CD4-positive, alpha-beta T cell treated with Interleukin-10 for 1 hour (primary cell): ENCODE results near the gene TBC1D7.
A peak's percentile ranks its signal among the peaks of the same experiment; 100 is the strongest.

Experiments used
- DNase-seq: peaks from one replicate; pipeline ENCODE4 v3.0.0-alpha.2; 2020

TBC1D7 gene

GRCh38 chr6:13318821-13319220 lies 9.5 kb downstream of the TBC1D7 start:
- no peak for DNase-seq

DNA sequence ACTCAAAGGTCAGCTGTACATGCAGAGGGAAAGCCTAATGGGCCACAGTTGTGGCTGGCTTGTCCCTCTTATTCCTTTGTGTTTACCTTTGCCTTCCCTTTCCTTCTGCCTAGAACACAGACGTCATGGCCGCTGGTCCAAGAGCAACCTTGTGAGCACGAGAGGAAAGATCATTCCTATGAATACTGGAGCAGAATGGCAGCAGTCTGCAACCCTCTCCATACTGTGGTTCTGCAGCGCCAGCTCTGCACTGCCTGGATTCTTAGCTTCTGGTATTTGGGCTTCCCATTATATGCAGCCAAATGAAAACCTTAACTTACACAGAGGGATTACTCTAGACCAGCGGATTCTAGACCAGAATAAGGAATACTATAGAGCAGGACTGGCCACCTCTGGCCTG lies 12.4 kb downstream of the TBC1D7 start:
- DNase-seq: no peak

- no peak for DNase-seq
These were observed 13.5 kb downstream of the TBC1D7 start for GRCh38 chr6:13314806-13315205.

- DNase-seq: no peak
These were observed 17.2 kb downstream of the TBC1D7 start for GRCh38 chr6:13311155-13311554.

DNA sequence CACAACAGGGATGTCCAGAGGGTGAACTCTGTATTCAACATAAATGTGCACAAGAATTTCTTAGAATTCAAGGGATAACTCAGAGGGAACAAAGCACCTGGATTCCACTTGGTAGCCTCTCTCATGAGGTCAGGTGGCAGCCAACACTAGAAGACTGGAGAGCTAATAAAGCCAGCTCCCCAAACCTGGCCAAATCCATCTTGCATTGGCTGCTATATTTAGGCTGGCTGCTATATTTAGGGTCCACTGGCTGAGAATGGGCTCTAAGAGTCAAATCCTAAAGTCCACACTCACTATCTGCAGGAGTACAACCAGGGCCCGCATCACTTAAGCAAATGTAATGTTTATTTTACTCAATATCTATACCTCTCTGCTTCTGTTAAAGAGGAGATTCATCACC lies 20.0 kb downstream of the TBC1D7 start:
- DNase-seq: no peak

DNA sequence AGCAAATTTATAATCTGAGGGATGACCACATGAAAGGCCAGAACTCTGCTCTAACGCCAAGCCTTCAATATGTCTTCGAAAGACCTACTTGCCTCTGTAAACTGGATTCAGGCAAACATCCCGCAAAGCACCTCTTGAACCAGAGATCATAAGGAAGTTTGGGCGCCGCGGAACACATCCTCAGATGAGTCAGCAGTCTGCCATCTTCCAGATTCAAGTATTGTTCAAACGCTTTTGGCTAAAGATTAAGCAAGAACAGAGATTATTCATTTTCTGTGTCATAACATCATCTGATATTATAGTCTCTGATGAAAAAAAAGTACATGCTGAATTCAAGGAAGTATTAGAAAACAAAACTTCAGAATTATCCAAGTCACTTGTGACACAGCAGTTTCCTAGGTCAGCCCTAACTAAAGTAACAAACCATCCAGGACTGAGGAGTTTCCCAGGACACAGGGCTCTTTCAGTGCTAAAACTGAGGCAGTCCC lies 20.8 kb downstream of the TBC1D7 start:
- DNase-seq: no peak

- no peak for DNase-seq
These were observed 22.5 kb downstream of the TBC1D7 start for GRCh38 chr6:13305791-13306190.

DNA sequence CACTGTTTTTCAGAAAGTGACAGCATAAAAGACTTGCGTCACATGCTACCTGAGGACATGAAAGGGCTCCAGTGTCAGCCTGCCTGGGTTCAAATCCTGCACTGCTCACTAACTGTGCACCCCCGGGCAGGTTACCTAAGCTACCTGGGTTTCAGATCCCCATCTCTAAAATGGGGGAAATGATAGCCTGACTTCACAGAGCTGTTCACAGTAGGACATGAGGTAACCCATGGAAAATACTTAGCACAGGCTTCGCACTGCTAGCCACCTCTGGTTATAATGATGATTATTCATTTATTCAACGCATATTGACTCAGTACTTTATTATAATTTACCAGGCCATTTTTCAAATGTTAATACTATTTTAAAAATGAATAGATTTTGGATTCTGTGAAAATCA lies 23.0 kb downstream of the TBC1D7 start:
- no peak for DNase-seq

DNA sequence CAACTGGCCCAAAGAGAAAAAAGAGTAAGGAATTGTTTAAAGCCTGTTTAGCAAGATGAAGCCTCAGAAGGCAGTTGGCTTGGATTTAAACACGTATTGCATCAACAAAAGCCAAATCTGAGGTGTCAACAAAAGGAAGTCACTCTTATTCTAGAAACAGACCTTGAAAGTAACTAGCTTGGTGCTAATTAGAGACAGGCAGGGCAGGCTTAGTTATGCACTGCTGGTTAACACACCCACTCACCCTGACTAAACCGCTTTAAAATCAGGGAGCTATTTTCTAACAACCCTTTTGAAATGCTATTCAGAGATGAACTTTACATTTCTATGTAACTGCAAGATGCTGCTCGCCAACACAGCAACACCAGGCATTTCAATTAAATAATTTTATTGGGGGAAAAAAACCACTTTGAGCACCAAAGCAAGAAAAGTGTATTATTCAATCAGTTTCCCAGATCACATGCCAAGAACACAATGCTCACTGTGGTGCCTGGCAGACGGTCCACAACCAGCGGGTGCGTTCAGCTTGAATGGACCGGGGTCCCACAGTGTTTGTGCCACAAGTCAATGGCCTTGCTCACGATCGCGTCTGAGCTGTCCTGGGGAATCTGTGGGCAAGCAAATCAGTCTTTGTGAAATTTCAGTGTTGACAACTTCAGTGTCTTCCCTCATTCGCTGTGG lies 23.6 kb downstream of the TBC1D7 start:
- DNase-seq: no peak

- DNase-seq: no peak
These were observed 24.2 kb downstream of the TBC1D7 start for GRCh38 chr6:13304101-13304500.

DNA sequence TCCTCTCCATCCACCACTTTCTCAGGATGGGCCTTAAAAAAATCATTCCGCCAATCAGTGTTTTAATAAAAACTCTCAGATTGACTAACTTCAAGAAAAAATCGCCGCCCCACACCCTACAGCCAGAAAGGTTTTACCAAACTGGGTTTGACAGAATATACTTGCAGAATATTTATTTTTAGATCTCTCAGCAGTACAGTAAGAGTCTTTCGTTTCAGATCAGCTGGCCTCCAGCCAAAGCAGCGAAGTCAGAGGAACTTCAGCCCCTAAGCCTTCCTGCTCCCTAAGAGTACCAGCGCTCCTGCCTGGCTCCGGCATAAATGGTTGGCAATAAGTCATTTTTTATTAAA lies 24.7 kb downstream of the TBC1D7 start:
- peak; percentile 20 for DNase-seq

DNA sequence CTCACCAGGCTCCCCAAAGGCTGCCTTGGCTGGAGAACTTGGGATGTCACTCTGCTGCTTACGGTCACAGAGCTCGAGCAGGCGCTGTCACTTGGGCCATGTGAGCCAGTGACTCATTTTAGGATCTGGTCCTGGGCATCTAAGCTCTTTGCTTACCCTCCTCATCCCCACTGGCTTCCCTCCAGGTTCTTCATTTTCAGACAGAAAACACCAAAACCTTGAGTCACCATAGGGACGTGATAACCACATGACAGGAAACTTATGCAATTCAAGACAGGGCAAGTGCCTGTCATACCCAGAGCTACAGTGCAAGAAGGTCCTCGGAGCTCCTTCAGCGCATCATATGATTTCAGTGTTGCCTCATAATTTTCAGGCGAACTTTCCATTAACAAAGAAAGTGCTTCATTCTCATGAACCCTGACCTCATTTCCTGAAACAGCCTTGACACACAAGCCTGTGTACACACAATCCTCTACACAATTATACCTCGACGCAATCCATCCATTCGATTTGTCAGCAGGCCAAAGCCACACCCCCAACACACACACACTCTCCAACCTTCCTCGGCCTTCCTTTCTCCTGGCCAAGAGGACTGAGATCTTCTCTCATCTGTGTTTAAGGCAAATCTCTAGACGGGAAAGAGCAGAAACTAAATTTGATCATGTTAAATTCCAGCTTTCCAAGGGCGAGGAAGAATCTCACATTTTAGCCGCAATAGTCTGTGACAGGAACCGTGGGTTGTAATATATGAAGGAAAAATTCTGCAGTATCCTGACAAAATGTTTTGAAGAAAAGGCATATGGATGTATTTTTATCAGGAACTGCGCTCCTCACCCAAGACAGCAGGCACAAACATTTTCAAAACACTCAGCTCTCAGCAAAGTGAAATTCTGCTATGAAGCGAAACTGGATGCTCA lies 25.3 kb downstream of the TBC1D7 start:
- peak; percentile 56 for DNase-seq

DNA sequence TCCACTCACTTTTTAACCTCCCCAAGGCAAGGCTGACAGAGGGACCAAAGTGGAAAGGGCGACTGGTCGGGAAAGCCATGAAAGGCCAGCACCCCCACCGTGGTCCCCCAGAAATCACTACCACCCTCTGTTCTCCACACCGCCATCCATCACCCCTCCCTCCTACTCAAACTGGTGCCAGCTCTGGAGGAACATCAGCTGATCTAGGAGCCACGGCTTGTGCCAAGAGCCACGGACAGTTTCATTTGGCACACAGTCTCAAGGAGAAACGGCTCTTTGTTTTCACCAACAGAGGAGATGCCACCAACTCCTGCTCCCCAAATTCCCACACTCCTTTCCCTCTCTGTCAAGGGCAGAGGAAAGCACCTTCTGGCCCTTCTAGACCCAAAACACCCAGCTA lies 26.0 kb downstream of the TBC1D7 start:
- no peak for DNase-seq

DNA sequence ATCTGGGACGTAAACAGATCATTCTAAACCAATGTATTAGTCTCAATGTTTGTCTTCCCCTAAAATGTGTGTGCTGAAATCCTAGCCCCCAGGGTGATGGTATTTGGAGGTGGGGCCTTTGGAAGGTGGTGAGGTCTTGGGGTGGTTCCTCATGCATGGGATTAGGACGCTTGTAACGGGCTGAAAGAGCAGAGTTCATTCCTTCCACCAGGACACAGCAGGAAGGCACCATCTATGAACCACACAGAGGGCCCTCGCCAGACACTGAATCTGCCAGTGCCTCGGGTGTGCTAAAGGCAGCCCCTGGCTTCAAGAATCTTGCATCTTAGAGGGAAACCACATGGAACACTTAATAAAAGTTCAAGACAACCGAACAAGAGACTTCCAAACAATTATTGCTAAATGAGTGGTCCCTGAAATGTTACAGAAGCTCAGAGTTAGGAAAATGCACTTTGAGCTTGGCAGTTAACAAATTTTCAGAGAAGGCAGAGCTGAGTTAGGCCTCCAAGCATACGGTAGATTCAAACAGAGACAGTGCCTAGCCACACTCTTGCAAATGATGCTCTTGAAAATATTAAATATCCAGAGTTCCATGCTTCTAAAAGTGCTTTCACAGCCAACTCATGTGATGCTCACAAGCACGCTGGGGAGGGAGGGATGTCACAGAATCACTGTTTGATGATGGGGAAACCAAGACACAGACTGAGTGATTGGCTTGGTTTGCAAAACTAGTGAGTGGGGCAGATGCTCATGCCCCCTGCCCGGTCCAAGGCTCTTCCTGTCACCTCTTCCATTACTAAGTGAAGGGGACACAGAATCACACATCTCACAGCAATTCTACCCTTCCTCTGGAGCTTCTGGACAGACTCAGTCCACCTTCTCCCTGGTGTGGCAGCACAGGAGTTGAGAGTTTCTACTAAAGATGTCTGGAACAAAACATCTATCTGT lies 27.4 kb downstream of the TBC1D7 start:
- no peak for DNase-seq

DNA sequence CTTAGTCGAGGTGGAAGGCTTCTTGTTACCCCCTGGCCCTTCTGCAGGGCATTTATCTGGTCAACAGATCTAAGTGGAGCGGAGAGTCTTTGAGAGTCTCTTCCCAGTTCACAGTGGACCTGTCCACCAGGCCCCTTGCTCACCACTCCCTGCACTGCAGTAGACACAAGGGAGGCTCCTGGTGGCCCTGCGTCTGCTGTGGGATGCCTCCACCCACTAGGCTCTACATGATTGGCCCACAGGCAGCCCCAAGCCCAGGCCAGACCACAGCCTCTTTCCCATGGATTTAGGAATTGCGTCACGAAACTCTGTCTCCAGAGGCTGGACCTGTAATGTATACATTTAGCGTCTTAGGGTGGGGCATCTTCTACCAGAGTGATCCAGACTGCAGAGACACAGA lies 28.4 kb downstream of the TBC1D7 start:
- no peak for DNase-seq

DNA sequence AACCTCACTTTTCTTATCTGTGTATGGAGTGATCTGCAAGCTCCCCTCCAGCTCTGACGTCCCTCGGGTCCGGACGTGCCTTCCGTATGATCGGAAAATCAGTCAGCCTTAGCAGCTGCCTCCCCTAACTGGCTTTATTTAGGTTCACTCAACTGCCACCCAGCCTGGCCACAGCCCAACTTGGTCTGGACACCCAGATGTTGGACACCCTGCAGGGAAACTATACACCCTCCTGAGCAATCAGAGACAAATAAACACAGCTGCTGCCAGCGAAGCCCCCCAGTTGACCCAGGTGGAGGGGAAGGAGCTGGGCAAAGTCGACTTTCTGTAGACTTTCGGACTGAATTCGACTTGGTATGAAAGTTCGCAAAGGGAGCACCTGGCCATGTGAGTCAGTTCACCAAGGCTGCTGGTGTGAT lies 28.9 kb downstream of the TBC1D7 start:
- DNase-seq: no peak

DNA sequence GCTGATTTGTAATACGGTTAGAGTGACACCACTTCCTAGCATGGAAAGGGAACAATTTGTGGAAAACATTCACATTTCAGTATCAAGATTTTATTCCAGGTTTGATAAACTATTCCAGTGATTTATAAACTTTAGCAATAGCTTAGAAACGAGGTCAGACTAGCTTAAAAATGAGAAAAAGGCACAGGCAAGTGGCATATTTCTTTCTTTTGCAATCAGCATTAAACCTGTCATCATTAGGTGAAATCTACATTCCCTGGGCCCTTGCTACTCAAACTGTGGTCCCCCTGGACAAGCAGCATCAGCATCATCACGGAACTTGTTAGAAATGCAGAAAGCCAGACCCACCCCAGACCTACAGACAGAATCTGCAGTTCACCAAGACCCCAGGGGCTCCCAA lies 29.9 kb downstream of the TBC1D7 start:
- DNase-seq: no peak

DNA sequence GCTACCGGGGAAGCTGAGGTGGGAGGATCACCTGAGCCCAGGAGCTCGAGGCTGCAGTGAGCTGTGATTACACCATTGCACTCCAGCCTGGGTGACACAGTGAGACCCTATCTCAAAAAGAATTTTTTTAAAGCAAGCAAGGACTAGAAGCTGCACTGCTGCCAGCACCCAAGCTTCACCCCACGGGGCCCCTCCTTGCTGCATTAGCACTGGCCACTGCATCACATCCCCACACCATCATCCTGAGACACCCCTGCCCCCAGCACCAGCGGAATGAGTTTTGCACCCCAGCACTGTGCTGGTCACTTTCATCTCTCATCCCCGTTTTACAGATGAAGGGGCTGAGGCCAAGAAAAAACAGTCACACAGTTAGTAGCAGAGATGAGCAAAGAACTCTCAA lies 30.9 kb downstream of the TBC1D7 start:
- DNase-seq: no peak

DNA sequence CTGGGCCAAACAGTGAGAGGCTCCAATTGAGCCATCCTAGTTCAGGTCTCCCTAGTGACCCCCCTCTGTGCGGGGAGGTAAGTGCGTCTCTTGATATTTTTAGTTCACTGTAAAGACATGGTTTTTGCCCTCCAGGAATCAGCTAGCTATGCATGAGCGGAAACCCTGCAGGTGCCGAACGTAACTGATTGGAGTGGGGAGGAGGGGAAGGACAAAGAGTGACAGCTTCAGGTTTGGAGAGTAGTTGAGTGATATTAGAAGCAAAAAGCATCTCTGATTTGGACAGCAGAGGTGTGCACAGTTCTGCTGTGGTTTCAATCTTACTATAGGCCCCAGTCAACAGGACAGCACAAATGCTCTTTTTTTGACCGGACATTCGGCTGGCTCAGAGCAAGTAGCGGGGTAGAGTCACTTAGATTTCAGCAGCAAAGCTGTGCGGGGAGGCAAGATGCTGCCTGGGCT lies 31.8 kb downstream of the TBC1D7 start:
- DNase-seq: no peak

GRCh38 chr6:13295576-13295975 lies 32.8 kb downstream of the TBC1D7 start:
- no peak for DNase-seq

GRCh38 chr6:13294499-13295069 lies 33.8 kb downstream of the TBC1D7 start:
- DNase-seq: no peak

DNA sequence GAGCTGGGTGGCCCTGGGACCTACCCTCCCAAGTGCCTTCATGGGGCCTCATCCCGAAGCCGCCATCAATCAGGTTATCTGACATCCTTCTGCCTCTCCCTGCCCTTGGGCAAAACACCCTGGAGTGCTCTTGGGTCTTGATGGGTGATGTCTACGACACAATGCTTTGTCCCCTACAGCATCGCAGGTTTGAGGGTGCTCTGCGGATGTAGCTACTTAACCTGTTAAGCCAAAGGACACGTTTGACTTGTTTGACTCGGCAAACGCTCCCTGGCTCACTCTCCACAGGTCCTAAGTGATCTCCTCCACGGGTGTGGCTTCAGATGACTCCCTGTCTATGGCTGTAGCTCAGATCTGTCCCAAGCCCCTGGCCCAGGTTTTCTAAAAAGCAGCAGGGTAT lies 35.6 kb downstream of the TBC1D7 start:
- DNase-seq: no peak

DNA sequence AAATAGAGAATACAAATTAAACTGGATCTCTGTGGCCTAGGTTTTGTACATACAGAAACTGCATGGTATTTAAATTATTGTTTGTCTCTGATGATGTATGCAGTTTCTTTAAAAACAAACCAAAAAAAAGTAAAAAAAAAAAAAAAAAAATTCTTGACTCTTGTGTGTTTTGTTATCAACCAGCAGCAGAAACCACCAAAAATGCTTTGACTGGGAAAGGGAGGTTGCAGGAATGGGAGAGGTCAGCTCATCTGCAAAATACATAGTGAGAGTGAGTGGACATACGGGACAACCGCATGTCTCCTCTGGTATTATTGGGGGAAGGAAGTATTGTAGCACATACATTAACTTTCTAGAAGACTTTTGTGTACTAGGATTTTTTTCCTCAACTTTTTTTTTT lies 38.0 kb downstream of the TBC1D7 start:
- no peak for DNase-seq
